ENCODE results near the gene COQ10A.
"Not testable (repeated sequence)": the region's sequence is repeated elsewhere in the genome, so short reads cannot be mapped to it uniquely, and the experiment has no call there.

Gene COQ10A

GRCh38 chr12:56243731-56244181 lies 23.0 kb upstream of the COQ10A start:
- DNase-seq (ENCODE audit: low spot score) = no peak

GRCh38 chr12:56244494-56244893 lies 22.2 kb upstream of the COQ10A start:
- DNase-seq (ENCODE audit: low spot score) = no peak

- DNase-seq (ENCODE audit: low spot score) = no peak
Observed at GRCh38 chr12:56247923-56248322, 18.8 kb upstream of the COQ10A start.

GRCh38 chr12:56248711-56249110 lies 18.0 kb upstream of the COQ10A start:
- no peak for DNase-seq (ENCODE audit: low spot score)

- no peak for DNase-seq (ENCODE audit: low spot score)
Observed at GRCh38 chr12:56252649-56253048, 14.1 kb upstream of the COQ10A start.

GRCh38 chr12:56253091-56253490 lies 13.7 kb upstream of the COQ10A start:
- DNase-seq (ENCODE audit: low spot score) = no peak

GRCh38 chr12:56255671-56256070 lies 11.1 kb upstream of the COQ10A start:
- no peak for DNase-seq (ENCODE audit: low spot score)

GRCh38 chr12:56256326-56256960 lies 10.3 kb upstream of the COQ10A start:
- DNase-seq (ENCODE audit: low spot score) = no peak

GRCh38 chr12:56257071-56257470 lies 9.7 kb upstream of the COQ10A start:
- DNase-seq (ENCODE audit: low spot score) = no peak

GRCh38 chr12:56257491-56258067 lies 9.2 kb upstream of the COQ10A start:
- peak; percentile 61 for DNase-seq (ENCODE audit: low spot score)

- DNase-seq (ENCODE audit: low spot score) = peak; percentile 95
Observed at GRCh38 chr12:56258068-56258819, 8.5 kb upstream of the COQ10A start, which contains the start of gene ANKRD52. Gene ANKRD52 (minus strand): TSS chr12:56258384. CDS start chr12:56258269, 115 bp downstream.

GRCh38 chr12:56258820-56259183 lies 7.9 kb upstream of the COQ10A start:
- no peak for DNase-seq (ENCODE audit: low spot score)

- DNase-seq (ENCODE audit: low spot score) = no peak
Observed at GRCh38 chr12:56260380-56260779, 6.4 kb upstream of the COQ10A start.

- no peak for DNase-seq (ENCODE audit: low spot score)
Observed at GRCh38 chr12:56260921-56261320, 5.8 kb upstream of the COQ10A start.

- peak; percentile 80 for DNase-seq (ENCODE audit: low spot score)
Observed at GRCh38 chr12:56261503-56262232, 5.1 kb upstream of the COQ10A start.

- not testable (repeated sequence) for DNase-seq (ENCODE audit: low spot score)
Observed at GRCh38 chr12:56262955-56263354, 3.8 kb upstream of the COQ10A start.

- DNase-seq (ENCODE audit: low spot score) = not testable (repeated sequence)
Observed at GRCh38 chr12:56266068-56266692, 562 bp upstream of the COQ10A start.

GRCh38 chr12:56267443-56268071 lies 815 bp downstream of the COQ10A start:
- no peak for DNase-seq (ENCODE audit: low spot score)

GRCh38 chr12:56271031-56271430 lies 4.3 kb downstream of the COQ10A start:
- peak; percentile 63 for DNase-seq (ENCODE audit: low spot score)

- DNase-seq (ENCODE audit: low spot score) = not testable (repeated sequence)
Observed at GRCh38 chr12:56272468-56272867, 5.7 kb downstream of the COQ10A start.

- no peak for DNase-seq (ENCODE audit: low spot score)
Observed at GRCh38 chr12:56274299-56274698, 7.6 kb downstream of the COQ10A start.

GRCh38 chr12:56278905-56279304 lies 12.2 kb downstream of the COQ10A start:
- DNase-seq (ENCODE audit: low spot score) = no peak
